ENCODE measurements around the gene SELENON. TPM values are rescaled to one million over a fixed set of nuclear protein-coding genes. Genes with fewer than 3 reads are reported as not detected.

SELENON gene
- total and polyA plus RNA-seq, 9 of the 15 experiments (the other 6 are each of a cell fraction or from before 2014, with no cell fraction given): 0.43 to 26.7 (median 7.0) TPM

- TF ChIP-seq ETV5 (CRISPR knock-in tag; IDR thresholded peaks at IDR 0.05; ENCODE audit: low read depth) (peak; percentile 89), ZNF639 (CRISPR knock-in tag; conservative IDR thresholded peaks at IDR 0.05 in 1 of 2, IDR thresholded peaks at IDR 0.05 in 1 of 2) (peak in 1 of 2 experiments; percentile 54; a peak in 1 of 4 replicates), BMI1 (IDR thresholded peaks at IDR 0.05; ENCODE audit: low read length) (no peak), NFATC3 (IDR thresholded peaks at IDR 0.05) (no peak), ZFPM2 (CRISPR knock-in tag; IDR thresholded peaks at IDR 0.05) (no peak), RBM39 (optimal IDR thresholded peaks at IDR 0.05; ENCODE audit: low read depth, low read length) (no peak), POLR3G (IDR thresholded peaks at IDR 0.05; ENCODE audit: extremely low read depth, insufficient read length, insufficient replicate concordance) (no peak), ZZZ3 (IDR thresholded peaks at IDR 0.05) (no peak), ZNF140 (CRISPR knock-in tag; IDR thresholded peaks at IDR 0.05) (no peak), SETDB1 (IDR thresholded peaks at IDR 0.05; ENCODE audit: low read length) (peak; percentile 42), ZNF76 (CRISPR knock-in tag; IDR thresholded peaks at IDR 0.05; ENCODE audit: borderline replicate concordance) (no peak), GATAD2B (IDR thresholded peaks at IDR 0.05; ENCODE audit: borderline replicate concordance) (no peak), EHMT2 (IDR thresholded peaks at IDR 0.05) (no peak), TCFL5 (CRISPR knock-in tag; conservative IDR thresholded peaks at IDR 0.05) (no peak), ARID2 (IDR thresholded peaks at IDR 0.05) (no peak), CREB3L1 (IDR thresholded peaks at IDR 0.05; ENCODE audit: borderline replicate concordance, low read depth) (peak; percentile 85), HDAC8 (tag; IDR thresholded peaks at IDR 0.05) (no peak)
- TF ChIP-seq, protein P1, sequence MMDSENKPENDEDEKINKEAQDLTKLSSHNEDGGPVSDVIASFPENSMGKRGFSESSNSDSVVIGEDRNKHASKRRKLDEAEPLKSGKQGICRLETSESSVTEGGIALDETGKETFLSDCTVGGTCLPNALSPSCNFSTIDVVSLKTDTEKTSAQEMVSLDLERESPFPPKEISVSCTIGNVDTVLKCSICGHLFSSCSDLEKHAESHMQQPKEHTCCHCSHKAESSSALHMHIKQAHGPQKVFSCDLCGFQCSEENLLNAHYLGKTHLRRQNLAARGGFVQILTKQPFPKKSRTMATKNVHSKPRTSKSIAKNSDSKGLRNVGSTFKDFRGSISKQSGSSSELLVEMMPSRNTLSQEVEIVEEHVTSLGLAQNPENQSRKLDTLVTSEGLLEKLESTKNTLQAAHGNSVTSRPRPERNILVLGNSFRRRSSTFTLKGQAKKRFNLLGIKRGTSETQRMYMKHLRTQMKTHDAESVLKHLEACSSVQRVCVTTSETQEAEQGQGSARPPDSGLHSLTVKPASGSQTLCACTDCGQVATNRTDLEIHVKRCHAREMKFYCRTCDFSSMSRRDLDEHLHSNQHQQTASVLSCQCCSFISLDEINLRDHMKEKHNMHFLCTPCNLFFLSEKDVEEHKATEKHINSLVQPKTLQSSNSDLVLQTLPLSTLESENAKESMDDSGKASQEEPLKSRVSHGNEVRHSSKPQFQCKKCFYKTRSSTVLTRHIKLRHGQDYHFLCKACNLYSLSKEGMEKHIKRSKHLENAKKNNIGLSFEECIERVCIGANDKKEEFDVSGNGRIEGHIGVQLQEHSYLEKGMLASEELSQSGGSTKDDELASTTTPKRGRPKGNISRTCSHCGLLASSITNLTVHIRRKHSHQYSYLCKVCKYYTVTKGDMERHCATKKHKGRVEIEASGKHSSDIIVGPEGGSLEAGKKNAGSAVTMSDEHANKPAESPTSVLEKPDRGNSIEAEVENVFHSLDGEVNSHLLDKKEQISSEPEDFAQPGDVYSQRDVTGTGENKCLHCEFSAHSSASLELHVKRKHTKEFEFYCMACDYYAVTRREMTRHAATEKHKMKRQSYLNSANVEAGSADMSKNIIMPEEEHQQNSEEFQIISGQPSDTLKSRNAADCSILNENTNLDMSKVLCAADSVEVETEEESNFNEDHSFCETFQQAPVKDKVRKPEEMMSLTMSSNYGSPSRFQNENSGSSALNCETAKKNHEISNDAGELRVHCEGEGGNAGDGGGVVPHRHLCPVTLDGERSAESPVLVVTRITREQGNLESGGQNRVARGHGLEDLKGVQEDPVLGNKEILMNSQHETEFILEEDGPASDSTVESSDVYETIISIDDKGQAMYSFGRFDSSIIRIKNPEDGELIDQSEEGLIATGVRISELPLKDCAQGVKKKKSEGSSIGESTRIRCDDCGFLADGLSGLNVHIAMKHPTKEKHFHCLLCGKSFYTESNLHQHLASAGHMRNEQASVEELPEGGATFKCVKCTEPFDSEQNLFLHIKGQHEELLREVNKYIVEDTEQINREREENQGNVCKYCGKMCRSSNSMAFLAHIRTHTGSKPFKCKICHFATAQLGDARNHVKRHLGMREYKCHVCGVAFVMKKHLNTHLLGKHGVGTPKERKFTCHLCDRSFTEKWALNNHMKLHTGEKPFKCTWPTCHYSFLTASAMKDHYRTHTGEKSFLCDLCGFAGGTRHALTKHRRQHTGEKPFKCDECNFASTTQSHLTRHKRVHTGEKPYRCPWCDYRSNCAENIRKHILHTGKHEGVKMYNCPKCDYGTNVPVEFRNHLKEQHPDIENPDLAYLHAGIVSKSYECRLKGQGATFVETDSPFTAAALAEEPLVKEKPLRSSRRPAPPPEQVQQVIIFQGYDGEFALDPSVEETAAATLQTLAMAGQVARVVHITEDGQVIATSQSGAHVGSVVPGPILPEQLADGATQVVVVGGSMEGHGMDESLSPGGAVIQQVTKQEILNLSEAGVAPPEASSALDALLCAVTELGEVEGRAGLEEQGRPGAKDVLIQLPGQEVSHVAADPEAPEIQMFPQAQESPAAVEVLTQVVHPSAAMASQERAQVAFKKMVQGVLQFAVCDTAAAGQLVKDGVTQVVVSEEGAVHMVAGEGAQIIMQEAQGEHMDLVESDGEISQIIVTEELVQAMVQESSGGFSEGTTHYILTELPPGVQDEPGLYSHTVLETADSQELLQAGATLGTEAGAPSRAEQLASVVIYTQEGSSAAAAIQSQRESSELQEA (IDR thresholded peaks at IDR 0.05; ENCODE audit: low read depth): no peak
Measured at GRCh38 chr1:25819491-25820246, 19.7 kb downstream of the SELENON start, which contains the start of gene MTFR1L (continued).

Data from K562 (cell line).